ENCODE measurements around the gene CHST11. TPM values are rescaled to one million over a fixed set of nuclear protein-coding genes. Genes with fewer than 3 reads are reported as not detected.

Gene CHST11
- total and polyA plus RNA-seq, 3 donors from 2014 or later: 5.1 to 36.9 (median 23.9) TPM

DNA sequence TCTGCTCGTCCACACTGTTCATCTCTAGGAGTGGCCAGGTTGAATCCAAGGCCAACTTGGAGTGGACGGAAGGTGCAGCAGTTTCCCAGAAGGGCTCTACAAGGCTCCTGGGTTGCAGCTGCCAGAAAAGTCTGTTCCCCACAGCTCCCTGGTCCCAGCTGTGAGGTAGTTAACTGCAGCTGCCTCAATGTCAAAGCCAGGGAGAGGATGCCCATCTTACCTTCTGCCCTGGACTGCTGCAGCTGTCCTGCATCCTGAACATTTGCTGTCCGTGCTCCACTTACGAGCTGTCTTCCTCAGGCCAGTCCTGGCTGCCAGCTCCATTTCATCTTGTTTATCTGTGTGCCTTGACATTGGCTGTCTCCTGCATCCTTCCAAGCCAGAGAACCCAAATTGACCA lies 274.0 kb downstream of the CHST11 start:
- DNase-seq: no peak
- H3K36me3 ChIP-seq (ENCODE audit: low read depth, missing control alignments): no peaks in the 10 kb centered on the region
- 65 to 79% methylated on average over 2 to 4 of the region's 4 CpGs for WGBS, 2 donors
- H3K4me3 ChIP-seq: no peak overlapping the region
- H3K27me3 ChIP-seq: no peaks in the 10 kb centered on the region
- H3K4me1 ChIP-seq: no peaks in the 10 kb centered on the region
- no peak for TF ChIP-seq POLR2A (IDR thresholded peaks at IDR 0.05)
- no peak for TF ChIP-seq CTCF (IDR thresholded peaks at IDR 0.05)
- H3K9me3 ChIP-seq: no peaks in the 10 kb centered on the region
- H3K27ac ChIP-seq: no peak overlapping the region
- intact Hi-C loops (cut with DNase I; ENCODE audit: low total_unique reads): no loop called here

DNA sequence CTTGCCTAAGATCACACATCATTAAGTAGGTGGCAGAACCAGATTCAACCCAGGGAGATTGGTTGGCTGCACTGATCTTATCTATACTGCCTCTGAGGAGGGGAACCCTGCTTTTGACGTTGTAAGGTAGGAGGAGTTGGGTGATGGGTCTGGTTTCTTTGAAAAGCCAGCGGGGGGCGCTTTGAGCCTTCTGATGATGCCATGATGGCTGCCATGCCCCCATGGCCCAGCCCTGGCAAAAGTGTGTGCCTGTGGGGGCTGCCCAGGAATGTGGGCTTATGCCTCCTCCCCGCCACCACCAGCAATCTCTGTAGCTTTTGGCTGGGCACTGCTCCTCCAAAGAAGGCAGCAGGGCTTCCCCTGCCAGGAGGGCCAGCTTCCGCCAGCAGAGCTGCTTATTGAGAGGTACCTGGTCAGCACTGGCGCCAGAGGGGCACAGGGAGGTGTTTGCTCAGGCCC lies 277.0 kb downstream of the CHST11 start:
- 87 to 91% methylated on average over 6 of the region's 6 CpGs for WGBS, 2 donors

DNA sequence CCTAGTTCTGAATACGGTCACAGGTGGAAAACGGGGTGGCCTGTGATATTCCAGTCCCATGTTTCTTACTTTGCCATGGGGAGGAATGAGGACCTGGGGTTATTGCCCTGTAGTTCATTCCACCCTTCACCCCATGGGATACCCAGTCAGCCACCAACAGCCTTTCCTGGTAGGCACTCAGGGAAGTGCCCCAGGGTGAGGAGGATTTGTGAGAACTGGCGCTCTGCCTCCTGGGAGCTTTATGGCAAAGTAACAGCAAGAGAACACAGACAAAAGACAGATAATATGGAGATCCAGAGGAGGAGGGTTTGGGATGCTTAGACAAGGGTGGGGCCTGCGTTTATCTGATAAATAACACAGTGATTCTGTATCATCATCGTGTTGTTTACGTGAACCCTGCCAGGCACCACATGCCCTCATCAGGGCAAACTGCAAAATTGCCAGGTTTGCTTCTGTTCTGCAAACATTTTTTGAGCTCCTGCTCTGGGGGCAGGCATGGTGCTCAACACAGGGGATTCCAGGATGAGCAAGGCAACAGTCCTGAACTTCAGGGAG lies 277.9 kb downstream of the CHST11 start:
- Histone ChIP-seq H3K4me3 (no peak overlapping the region), H3K27me3 (no peaks in the 10 kb centered on the region), H3K4me1 (peaks cover 6% of the 10 kb centered on the region), H3K36me3 (ENCODE audit: low read depth, missing control alignments) (no peaks in the 10 kb centered on the region), H3K27ac (no peak overlapping the region), H3K9me3 (no peaks in the 10 kb centered on the region)
- 86 to 87% methylated on average over 6 of the region's 6 CpGs for WGBS, 2 donors
- TF ChIP-seq POLR2A (IDR thresholded peaks at IDR 0.05) (no peak), CTCF (IDR thresholded peaks at IDR 0.05) (no peak)
- intact Hi-C loops (cut with DNase I; ENCODE audit: low total_unique reads): no loop called here
- no peak for DNase-seq

More for the DNA sequence above, 277.0 kb downstream of the CHST11 start:
- TF ChIP-seq CTCF (IDR thresholded peaks at IDR 0.05) (no peak), POLR2A (IDR thresholded peaks at IDR 0.05) (no peak)
- no peak overlapping the region for H3K4me3 ChIP-seq
- no peak overlapping the region for H3K27ac ChIP-seq
- no peaks in the 10 kb centered on the region for H3K36me3 ChIP-seq (ENCODE audit: low read depth, missing control alignments)
- peaks cover 6% of the 10 kb centered on the region for H3K4me1 ChIP-seq
- no peaks in the 10 kb centered on the region for H3K27me3 ChIP-seq
- H3K9me3 ChIP-seq: no peaks in the 10 kb centered on the region
- intact Hi-C loops (cut with DNase I; ENCODE audit: low total_unique reads): no loop called here
- no peak for DNase-seq

DNA sequence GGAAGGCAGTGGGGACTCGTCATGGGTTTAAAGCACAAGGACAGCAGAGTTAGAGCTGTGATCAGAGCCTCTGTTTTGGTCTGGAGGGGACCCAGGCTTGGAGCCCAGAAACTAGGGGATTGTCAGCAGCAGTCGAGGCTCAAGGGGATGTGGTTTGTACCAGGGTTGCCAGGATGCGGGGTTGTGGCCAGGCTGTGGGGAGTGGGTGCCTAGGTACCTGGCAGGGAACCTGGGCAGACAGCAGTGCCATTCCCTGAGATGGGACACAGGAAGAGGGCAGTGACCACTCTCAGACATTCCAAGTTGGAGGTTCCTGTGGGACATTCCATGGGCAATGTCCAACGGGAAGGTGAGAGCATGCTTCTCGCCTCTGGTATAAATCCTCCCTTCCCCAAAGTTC lies 279.1 kb downstream of the CHST11 start:
- DNase-seq: no peak
- no peak for TF ChIP-seq CTCF (IDR thresholded peaks at IDR 0.05)
- no peak for TF ChIP-seq POLR2A (IDR thresholded peaks at IDR 0.05)
- 78 to 81% methylated on average over 5 of the region's 5 CpGs for WGBS, 2 donors

GRCh38 chr12:104736307-104736706 lies 279.6 kb downstream of the CHST11 start:
- H3K9me3 ChIP-seq: no peaks in the 10 kb centered on the region
- no peaks in the 10 kb centered on the region for H3K27me3 ChIP-seq
- H3K36me3 ChIP-seq (ENCODE audit: low read depth, missing control alignments): no peaks in the 10 kb centered on the region
- WGBS, 2 donors: 71 to 79% methylated on average over 6 of the region's 6 CpGs
- TF ChIP-seq CTCF (IDR thresholded peaks at IDR 0.05) (no peak), POLR2A (IDR thresholded peaks at IDR 0.05) (no peak)
- intact Hi-C loops (cut with DNase I; ENCODE audit: low total_unique reads): no loop called here
- H3K4me3 ChIP-seq: no peak overlapping the region
- DNase-seq: no peak
- H3K4me1 ChIP-seq: peaks cover 6% of the 10 kb centered on the region
- H3K27ac ChIP-seq: no peak overlapping the region

More for the DNA sequence above, 279.1 kb downstream of the CHST11 start:
- intact Hi-C loops (cut with DNase I; ENCODE audit: low total_unique reads): no loop called here
- H3K4me3 ChIP-seq: no peak overlapping the region
- H3K27me3 ChIP-seq: no peaks in the 10 kb centered on the region
- H3K27ac ChIP-seq: no peak overlapping the region
- no peaks in the 10 kb centered on the region for H3K9me3 ChIP-seq
- H3K36me3 ChIP-seq (ENCODE audit: low read depth, missing control alignments): no peaks in the 10 kb centered on the region
- peaks cover 6% of the 10 kb centered on the region for H3K4me1 ChIP-seq
